H9 (cell line): ENCODE measurements around the gene NUDT7. TPM values are rescaled to one million over a fixed set of nuclear protein-coding genes. Genes with fewer than 3 reads are reported as not detected.

ENCODE experiments used
- DNase-seq: peaks from one replicate; pipeline ENCODE4 v3.0.0-alpha.2; 2017
- H2AFZ ChIP-seq: one replicate; pipeline ENCODE4 v1.6.1; 2013; ENCODE audit warnings: mild to moderate bottlenecking, low read length, control low read depth, moderate library complexity
- H2AK5ac ChIP-seq: 2 replicates; pipeline ENCODE4 v1.6.1; 2013; ENCODE audit warnings: low read length, control low read depth, mixed read lengths; ENCODE audit not compliant: insufficient read length
- H2BK120ac ChIP-seq: one replicate; pipeline ENCODE4 v1.6.1; 2013; ENCODE audit warnings: low read depth, mild to moderate bottlenecking, low read length, control low read depth, inconsistent platforms; ENCODE audit not compliant: poor library complexity, severe bottlenecking
- H2BK12ac ChIP-seq: 2 replicates; pipeline ENCODE4 v1.6.1; 2013; ENCODE audit warnings: low read length, control low read depth, mixed read lengths, low read depth; ENCODE audit not compliant: insufficient read length
- H2BK15ac ChIP-seq: 2 replicates; pipeline ENCODE4 v1.6.1; 2013; ENCODE audit warnings: low read depth, low read length, control low read depth
- H2BK20ac ChIP-seq: one replicate; pipeline ENCODE4 v1.6.1; 2013; ENCODE audit warnings: low read depth, mild to moderate bottlenecking, low read length, control low read depth, inconsistent platforms; ENCODE audit not compliant: poor library complexity, severe bottlenecking
- H2BK5ac ChIP-seq: 2 replicates; pipeline ENCODE4 v1.6.1; 2013; ENCODE audit warnings: low read length, control low read depth, mixed read lengths; ENCODE audit not compliant: insufficient read length
- H3K14ac ChIP-seq: 2 replicates; pipeline ENCODE4 v1.6.1; 2013; ENCODE audit warnings: low read length, control low read depth; ENCODE audit not compliant: insufficient read depth
- H3K18ac ChIP-seq: 2 replicates; pipeline ENCODE4 v1.6.1; 2013; ENCODE audit warnings: low read depth, mild to moderate bottlenecking, mixed read lengths, low read length, control low read depth; ENCODE audit not compliant: insufficient read length
- H3K23ac ChIP-seq: 2 replicates; pipeline ENCODE4 v1.6.1; 2013; ENCODE audit warnings: low read length, control low read depth, mixed read lengths, low read depth; ENCODE audit not compliant: insufficient read length
- H3K23me2 ChIP-seq: 2 replicates; pipeline ENCODE4 v1.6.1; 2013; ENCODE audit warnings: low read depth, mild to moderate bottlenecking, mixed read lengths, low read length, control low read depth; ENCODE audit not compliant: insufficient read length, poor library complexity, severe bottlenecking
- H3K27ac ChIP-seq: 2 replicates; pipeline ENCODE4 v1.5.1; 2013; ENCODE audit warnings: low read length, control low read depth, mixed read lengths, low read depth; ENCODE audit not compliant: insufficient read length
- H3K27me3 ChIP-seq: 2 replicates; pipeline ENCODE4 v1.6.1; 2013; ENCODE audit warnings: low read length, control low read depth, inconsistent platforms; ENCODE audit not compliant: insufficient read depth
- H3K4ac ChIP-seq: 2 replicates; pipeline ENCODE4 v1.6.1; 2013; ENCODE audit warnings: low read depth, mild to moderate bottlenecking, control low read depth, inconsistent platforms, low read length, moderate library complexity
- H3K4me1 ChIP-seq: 2 replicates; pipeline ENCODE4 v1.6.1; 2013; ENCODE audit warnings: low read length, control low read depth, inconsistent platforms; ENCODE audit not compliant: insufficient read depth
- H3K4me2 ChIP-seq: 2 replicates; pipeline ENCODE4 v1.6.1; 2013; ENCODE audit warnings: low read length, control low read depth, mixed read lengths; ENCODE audit not compliant: insufficient read length, insufficient read depth
- H3K56ac ChIP-seq: 2 replicates; pipeline ENCODE4 v1.6.1; 2013; ENCODE audit warnings: low read depth, mild to moderate bottlenecking, mixed read lengths, low read length, control low read depth; ENCODE audit not compliant: insufficient read length
- H3K79me1 ChIP-seq: 2 replicates; pipeline ENCODE4 v1.6.1; 2013; ENCODE audit warnings: low read depth, mild to moderate bottlenecking, moderate library complexity, low read length, control low read depth, inconsistent platforms; ENCODE audit not compliant: insufficient read depth, poor library complexity, severe bottlenecking
- H3K79me2 ChIP-seq: 2 replicates; pipeline ENCODE4 v1.6.1; 2013; ENCODE audit warnings: low read length, control low read depth, inconsistent platforms; ENCODE audit not compliant: insufficient read depth
- H3K9ac ChIP-seq: 2 replicates; pipeline ENCODE4 v1.6.1; 2013; ENCODE audit warnings: low read length, control low read depth, mixed read lengths; ENCODE audit not compliant: insufficient read length; ENCODE audit errors: extremely low read depth
- H3K9me3 ChIP-seq: one replicate; pipeline ENCODE4 v1.6.1; 2013; ENCODE audit warnings: low read depth, low read length, inconsistent platforms; ENCODE audit not compliant: control insufficient read depth
- H3T11ph ChIP-seq: one replicate; pipeline ENCODE4 v1.6.1; 2013; ENCODE audit warnings: mild to moderate bottlenecking, low read length, control low read depth, inconsistent platforms
- H4K20me1 ChIP-seq: one replicate; pipeline ENCODE4 v1.6.1; 2013; ENCODE audit not compliant: control insufficient read depth, insufficient read length, insufficient read depth
- H4K5ac ChIP-seq: 2 replicates; pipeline ENCODE4 v1.6.1; 2013; ENCODE audit warnings: low read depth, mild to moderate bottlenecking, mixed read lengths, low read length, control low read depth; ENCODE audit not compliant: insufficient read length
- H4K8ac ChIP-seq: replicated peaks from 2 replicates; pipeline ENCODE4 v1.6.1; 2013; ENCODE audit warnings: low read length, control low read depth, mixed read lengths, low read depth; ENCODE audit not compliant: insufficient read length
- H4K91ac ChIP-seq: 2 replicates; pipeline ENCODE4 v1.6.1; 2013; ENCODE audit warnings: low read depth, mild to moderate bottlenecking, moderate library complexity, mixed read lengths, low read length, control low read depth; ENCODE audit not compliant: insufficient read length
- H3K27ac Mint-ChIP-seq, 3 experiments: 2 replicates in 2 of 3; 3 replicates in 1 of 3; pipeline ENCODE4 v1.8.0; 2020 to 2021; ENCODE audit warnings: mixed read lengths in 3 of 3, mild to moderate bottlenecking in 1 of 3, moderate library complexity in 1 of 3
- H3K27me3 Mint-ChIP-seq: 2 replicates; pipeline ENCODE4 v1.8.0; 2021; ENCODE audit warnings: low read depth, mild to moderate bottlenecking, moderate library complexity, mixed read lengths
- H3K36me3 Mint-ChIP-seq, 3 experiments: 2 replicates in 2 of 3; 3 replicates in 1 of 3; pipeline ENCODE4 v1.8.0; 2020 to 2021; ENCODE audit warnings: low read depth in 3 of 3, mixed read lengths in 3 of 3; ENCODE audit not compliant: insufficient read depth in 1 of 3
- H3K4me1 Mint-ChIP-seq, 2 experiments: 2 replicates each; pipeline ENCODE4 v1.8.0; 2020; ENCODE audit warnings: mixed read lengths in 2 of 2
- H3K4me3 Mint-ChIP-seq, 2 experiments: 2 replicates in 1 of 2; 3 replicates in 1 of 2; pipeline ENCODE4 v1.8.0; 2020 to 2021; ENCODE audit warnings: mild to moderate bottlenecking in 2 of 2, mixed read lengths in 2 of 2, moderate library complexity in 1 of 2
- H3K9me3 Mint-ChIP-seq, 2 experiments: 2 replicates in 1 of 2; 3 replicates in 1 of 2; pipeline ENCODE4 v1.8.0; 2020; ENCODE audit warnings: mild to moderate bottlenecking in 2 of 2, mixed read lengths in 2 of 2, moderate library complexity in 1 of 2
- WGBS: extraction: QIAGEN DNeasy Blood & Tissue Kit; methylation state at CpG from one replicate; pipeline ENCODE4 v1.1.7; 2013; ENCODE audit warnings: missing lambda C conversion rate, low lambda C conversion rate, mixed read lengths; ENCODE audit not compliant: insufficient read length; ENCODE audit errors: extremely low coverage; 5-methylcytosine and 5-hydroxymethylcytosine counted together
- total RNA-seq: library from RNA; stranded (reverse); gene quantifications from 2 replicates; pipeline ENCODE4 v1.2.1, GENCODE V29; 2021
- TF ChIP-seq, protein P1 (sequence below): fragments of 200-600 bp; sonication (generic); conservative IDR thresholded peaks from 3 replicates; pipeline ENCODE4 v1.8.0; 2021; ENCODE audit warnings: antibody characterized with exemption, mild to moderate bottlenecking

NUDT7 gene
- total RNA-seq, 1 experiment from 2014 or later: 6.8 TPM

DNA sequence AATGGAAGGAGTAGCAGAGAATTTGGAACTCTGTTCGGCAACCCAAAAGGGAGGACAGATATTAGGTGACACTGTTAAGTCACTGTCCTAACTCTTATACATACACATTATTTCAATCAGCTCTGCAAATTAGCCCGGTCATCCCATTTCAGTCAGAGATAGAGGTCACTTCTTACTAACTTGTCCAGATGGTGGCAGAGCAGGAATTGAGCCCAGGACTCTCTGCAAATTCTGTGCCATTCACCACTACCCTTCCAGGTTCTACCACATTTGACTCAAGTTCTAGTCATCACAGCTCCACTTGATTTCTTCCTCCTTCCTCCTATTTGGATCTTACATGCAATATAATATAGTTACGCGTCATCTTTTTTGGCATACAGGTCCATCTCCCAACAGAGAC is 35.9 kb upstream of the NUDT7 start:
- Histone ChIP-seq H4K91ac (no peak overlapping the region), H3K14ac (no peak overlapping the region), H2BK120ac (no peak overlapping the region), H3K27me3 (no peaks in the 10 kb centered on the region), H2AFZ (no peak overlapping the region), H3T11ph (no peak overlapping the region), H2BK20ac (no peak overlapping the region), H3K79me2 (no peaks in the 10 kb centered on the region), H3K9me3 (no peaks in the 10 kb centered on the region), H2BK12ac (no peak overlapping the region), H2BK15ac (no peak overlapping the region), H3K23me2 (no peaks in the 10 kb centered on the region), H2AK5ac (no peak overlapping the region), H3K79me1 (no peaks in the 10 kb centered on the region), H3K18ac (no peak overlapping the region), H3K9ac (no peak overlapping the region), H4K5ac (no peak overlapping the region), H3K4me2 (no peak overlapping the region), H2BK5ac (no peak overlapping the region), H3K4ac (no peak overlapping the region), H3K27ac (no peak overlapping the region), H3K23ac (no peak overlapping the region), H4K20me1 (no peaks in the 10 kb centered on the region), H3K4me1 (no peaks in the 10 kb centered on the region), H3K56ac (no peak overlapping the region), H4K8ac (no peak overlapping the region)
- Mint-ChIP-seq H3K4me3 (no peak overlapping the region), H3K27ac (no peak overlapping the region), H3K36me3 (no peaks in the 10 kb centered on the region), H3K27me3 (peaks cover 2% of the 10 kb centered on the region), H3K4me1 (0 out of 4 replicates have a peak, but pooled peaks cover 0 to 3% of the 10 kb centered on the region in 2 experiments), H3K9me3 (no peaks in the 10 kb centered on the region)
- TF ChIP-seq, protein P1, sequence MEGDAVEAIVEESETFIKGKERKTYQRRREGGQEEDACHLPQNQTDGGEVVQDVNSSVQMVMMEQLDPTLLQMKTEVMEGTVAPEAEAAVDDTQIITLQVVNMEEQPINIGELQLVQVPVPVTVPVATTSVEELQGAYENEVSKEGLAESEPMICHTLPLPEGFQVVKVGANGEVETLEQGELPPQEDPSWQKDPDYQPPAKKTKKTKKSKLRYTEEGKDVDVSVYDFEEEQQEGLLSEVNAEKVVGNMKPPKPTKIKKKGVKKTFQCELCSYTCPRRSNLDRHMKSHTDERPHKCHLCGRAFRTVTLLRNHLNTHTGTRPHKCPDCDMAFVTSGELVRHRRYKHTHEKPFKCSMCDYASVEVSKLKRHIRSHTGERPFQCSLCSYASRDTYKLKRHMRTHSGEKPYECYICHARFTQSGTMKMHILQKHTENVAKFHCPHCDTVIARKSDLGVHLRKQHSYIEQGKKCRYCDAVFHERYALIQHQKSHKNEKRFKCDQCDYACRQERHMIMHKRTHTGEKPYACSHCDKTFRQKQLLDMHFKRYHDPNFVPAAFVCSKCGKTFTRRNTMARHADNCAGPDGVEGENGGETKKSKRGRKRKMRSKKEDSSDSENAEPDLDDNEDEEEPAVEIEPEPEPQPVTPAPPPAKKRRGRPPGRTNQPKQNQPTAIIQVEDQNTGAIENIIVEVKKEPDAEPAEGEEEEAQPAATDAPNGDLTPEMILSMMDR: no peak
- WGBS: no CpG with 5 or more reads among the region's 4 CpGs
- DNase-seq: no peak
